NCI-H2107 treated with DMSO at 0.1 percent for 48 hours (cell line): ENCODE results near the gene PPFIBP1.
"Not testable (repeated sequence)": the region's sequence is repeated elsewhere in the genome, so short reads cannot be mapped to it uniquely, and the experiment has no call there.

ENCODE experiments used
- DNase-seq: peaks from one replicate; lab custom pipeline; 2025; ENCODE audit not compliant: unreplicated experiment; lab: John Stamatoyannopoulos, UW

Gene PPFIBP1

DNA sequence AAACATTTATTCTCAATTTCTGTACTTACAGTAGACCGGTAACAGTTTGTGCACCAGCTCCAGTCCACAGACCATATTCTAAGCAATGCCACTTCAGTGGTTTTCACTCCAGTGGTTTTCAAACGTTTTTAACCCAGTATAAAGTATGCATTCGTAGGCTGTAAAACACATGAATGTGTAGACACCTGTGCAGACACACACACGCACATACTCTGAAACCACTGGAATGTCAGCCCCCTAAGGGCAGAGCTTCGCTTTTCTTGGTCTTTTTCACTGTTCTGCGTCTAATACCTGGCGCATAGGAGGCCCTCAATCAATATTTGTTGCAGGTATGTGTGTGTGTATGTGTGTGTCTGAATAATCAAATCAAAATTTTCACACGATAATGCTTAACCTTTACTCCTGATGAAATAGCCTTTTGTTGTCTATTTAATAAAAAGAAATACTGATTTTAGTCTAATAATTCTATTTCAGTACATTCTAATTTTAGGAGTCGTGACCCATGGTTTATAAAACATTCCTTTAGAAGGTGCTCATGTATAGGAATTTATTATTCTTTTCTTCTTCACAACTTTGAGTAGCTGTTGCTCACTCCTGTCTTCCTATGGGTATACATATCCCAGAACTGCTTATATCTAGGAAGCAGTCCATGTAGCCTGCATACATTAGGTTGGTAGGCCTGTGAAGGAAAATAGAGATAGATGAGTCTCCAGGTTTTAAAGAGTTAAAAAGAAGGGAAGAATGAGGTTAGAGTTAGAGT, 98.6 kb downstream of the PPFIBP1 start:
- peak; percentile 7 for DNase-seq

DNA sequence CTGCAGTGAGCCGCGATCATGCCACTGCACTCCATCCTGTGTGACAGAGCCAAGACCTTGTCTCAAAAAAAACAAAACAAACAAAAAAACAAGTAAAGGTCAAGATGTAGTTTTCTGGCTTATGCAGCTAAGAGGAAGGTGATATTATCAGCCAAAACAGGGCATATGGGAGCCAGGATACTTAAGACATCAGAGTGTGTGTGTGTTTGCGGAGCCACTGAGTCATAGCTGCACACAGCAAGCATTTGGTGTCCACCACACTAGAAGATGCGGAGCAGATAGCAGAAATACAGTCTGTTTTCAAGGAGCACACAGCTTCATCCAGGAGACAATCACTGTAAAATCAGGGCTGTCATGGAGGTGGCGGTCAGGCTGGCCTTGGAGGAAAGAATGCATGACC, 99.6 kb downstream of the PPFIBP1 start:
- no peak for DNase-seq

DNA sequence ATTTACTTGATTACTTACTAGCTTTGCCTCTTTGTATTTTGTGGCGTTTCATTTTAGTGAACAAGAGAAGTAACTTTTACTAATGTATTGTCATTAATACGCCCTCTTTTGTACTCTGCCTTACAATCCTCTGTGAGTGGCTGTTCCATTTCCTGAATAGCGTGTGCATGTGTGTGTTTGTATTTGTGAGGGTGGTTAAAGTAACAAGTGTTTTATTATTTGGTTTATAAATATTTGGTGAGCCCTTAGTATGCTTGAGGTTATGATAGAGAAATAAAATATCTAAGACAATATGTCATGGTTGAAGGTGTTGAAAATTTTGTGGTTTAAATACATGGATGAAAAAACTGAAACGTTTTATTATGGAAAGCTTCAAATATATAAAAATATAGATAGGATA, 100.6 kb downstream of the PPFIBP1 start:
- DNase-seq, result no peak

DNA sequence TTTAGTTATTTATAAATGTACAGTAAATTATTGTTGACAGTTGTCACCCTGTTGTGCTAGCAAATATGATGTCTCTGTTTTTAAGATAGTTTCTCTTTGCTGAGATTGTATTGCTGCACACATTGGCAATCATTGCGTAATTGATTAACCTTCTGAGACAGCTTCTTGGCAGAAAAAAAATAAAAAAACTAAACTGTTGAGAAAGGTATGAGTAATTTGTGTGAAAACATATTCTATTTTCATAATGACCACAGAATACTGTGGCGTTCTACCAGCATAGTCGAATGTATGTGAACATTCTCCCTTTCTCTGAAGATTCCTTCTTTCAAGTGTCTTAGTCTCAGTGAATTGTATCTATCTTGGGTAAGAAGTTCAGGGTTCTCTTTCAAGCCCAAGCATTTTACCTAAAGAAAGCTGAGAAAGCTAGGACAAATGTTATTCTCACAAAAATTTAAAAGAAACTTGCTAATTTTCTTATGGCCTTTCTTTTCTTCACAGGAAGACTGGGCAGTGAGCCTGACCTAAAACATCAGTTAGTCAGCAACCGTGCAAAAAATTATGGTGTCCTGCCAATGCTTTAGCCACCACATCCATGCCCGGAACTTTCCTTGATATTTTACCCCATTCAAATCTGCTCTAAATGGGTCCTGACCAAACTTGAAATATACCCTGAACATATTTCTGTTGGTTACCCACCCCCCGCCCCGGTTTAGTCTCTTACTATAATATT, 103.3 kb downstream of the PPFIBP1 start:
- no peak for DNase-seq

DNA sequence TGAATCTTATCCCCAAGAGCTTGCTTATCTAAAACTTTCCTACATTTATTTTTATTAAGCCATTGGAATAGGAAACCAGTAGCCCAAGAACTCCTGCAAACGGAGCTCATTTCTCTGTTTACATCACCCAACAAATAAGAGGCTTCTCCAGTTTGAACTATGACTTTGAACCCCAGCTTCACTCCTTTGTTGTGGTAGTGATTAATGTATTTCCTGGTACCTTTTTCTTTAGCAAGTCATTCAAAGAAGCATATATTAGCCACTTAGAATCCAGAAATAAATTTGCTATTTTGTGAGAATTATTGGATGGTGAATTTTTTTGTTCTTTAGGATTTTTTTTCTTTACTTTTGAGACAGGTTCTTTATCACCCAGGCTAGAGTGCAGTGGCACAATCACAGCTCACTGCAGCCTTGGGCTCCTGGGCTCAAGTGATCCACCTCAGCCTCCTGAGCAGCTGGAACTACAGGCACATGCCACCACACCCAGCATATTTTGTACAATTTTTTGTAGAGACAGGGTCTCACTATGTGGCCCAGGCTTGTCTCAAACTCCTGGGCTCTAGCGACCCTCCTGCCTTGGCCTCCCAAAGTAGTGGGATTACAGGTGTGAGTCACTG, 104.0 kb downstream of the PPFIBP1 start:
- not testable (repeated sequence) for DNase-seq

DNA sequence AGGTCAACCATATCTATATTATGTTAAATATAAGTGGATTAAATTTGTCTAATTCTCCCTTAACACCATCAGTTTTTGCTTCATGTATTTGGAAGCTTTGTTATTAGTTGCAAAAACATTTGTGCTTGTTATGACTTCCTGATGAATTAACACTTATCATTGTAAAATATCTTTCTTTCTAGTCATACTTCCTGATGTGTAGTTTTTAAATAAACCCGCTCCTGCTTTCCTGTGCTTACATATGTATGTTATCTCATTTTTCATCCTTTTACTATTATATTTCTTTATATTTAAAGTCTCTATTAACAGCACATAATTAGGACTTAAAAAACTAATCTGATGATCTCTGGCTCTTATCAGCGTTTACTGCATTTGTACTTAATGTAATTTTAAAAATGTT, 106.2 kb downstream of the PPFIBP1 start:
- DNase-seq, result not testable (repeated sequence)

DNA sequence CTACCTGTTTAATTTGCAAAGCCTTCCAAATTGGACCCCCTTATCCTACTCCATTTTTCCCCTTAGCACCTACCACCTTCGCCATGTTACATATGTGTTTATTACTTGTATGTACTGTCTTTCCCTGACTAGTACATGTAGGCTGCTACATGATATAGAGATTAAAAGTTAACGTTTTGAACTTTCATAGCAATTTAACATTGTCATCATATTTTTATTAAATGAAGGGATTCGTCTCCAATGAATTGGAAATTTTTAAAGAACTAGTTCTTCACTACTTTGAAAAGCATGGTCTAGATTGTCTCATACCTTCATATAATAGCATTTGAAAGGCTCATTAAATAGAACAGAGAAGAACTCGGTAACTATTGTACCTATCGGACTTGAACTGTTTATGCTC, 107.4 kb downstream of the PPFIBP1 start:
- DNase-seq, result no peak

DNA sequence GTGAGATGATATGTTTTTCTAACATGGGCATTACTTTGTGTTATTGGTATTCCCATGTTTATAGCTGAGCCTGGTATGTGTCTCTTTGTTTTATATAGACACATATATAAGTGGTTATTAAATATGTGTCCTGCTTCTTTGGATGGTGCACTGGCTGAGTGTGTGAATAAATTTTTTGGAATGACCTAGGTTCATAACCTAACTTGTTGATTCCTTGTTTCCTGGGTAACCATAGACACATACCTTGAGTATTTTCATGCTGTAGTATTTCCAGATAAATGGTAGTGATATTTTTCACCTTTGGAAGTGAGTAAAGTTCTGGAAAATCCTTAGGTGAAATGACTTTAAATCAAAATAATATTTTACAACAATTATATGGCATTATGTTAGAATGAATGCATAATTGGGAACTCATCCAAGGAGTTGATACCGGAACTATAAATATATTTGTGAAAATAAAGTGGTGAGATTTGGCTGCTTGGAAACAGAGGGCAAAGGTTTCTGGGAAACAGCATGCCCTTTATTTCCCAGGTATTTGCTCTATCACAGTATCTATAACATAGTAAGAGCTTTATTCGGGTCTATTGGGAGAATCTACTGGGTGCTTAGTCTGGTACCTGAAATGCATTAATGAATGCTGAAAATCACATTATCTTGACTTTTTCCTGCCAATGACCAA, 107.9 kb downstream of the PPFIBP1 start:
- no peak for DNase-seq

DNA sequence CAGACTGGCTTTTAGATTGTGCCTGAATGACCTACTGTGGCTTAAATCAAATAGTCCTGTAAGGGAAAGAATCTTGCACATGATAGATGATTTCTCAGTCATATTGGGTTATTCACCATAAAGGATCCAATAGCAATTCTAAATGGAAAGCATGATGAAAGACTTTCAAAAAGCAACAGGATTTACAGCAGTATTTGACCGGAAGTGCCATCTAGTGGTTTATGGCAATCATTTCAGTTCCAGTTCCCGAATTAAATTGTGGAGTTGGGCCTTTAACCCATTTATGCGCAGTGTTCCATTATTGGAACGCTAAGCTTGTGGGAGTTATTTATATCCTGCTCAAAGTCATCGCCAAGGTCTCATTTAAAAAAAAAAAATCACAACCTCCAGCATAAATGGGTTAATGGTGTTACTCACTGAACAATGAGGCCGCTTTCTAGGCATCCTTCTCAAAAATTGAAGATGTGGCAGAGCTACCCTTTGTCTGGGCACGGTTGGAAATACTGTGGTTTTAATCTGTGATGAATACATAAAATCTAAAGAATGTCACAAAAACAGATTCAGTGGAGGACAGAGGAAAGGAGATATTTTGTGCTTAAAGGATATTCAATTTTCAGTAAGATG, 111.5 kb downstream of the PPFIBP1 start:
- peak; percentile 31 for DNase-seq

DNA sequence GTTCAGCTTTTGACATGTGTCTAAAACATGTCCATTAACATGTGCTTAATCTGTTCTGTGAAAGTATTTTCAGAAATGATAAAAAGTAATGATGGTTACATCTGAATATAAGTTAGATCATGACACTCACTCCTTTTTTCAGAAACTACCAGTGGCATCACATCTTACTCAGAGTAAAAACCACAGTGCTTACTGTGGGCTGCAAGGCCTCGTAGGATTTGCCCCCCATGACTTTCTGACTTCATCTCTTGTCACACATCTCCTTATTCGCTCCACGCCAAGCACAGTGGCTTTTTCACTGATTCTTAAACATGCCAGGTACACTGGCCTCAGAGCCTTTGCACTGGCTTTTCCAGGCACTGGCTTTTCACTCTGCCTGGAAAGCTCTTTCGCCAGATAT, 112.6 kb downstream of the PPFIBP1 start:
- not testable (repeated sequence) for DNase-seq

DNA sequence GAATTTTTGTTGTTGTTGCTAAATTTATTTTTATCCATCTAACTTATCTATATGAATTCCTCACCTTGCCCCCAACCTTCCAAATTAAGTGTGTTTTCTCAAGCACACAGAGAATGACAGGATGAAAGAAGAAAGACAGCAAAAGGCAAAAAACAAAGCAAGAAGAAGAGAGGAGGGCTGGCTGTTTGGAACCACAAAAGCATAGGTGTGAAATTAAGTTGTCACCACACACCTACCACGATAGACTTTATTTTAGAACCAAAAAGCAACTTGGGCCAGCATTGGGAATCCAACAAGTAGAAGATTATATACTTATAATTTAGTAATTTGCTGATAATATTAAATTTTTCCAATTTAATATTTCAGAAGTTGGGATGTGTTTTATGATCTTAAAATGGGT, 113.5 kb downstream of the PPFIBP1 start:
- no peak for DNase-seq

DNA sequence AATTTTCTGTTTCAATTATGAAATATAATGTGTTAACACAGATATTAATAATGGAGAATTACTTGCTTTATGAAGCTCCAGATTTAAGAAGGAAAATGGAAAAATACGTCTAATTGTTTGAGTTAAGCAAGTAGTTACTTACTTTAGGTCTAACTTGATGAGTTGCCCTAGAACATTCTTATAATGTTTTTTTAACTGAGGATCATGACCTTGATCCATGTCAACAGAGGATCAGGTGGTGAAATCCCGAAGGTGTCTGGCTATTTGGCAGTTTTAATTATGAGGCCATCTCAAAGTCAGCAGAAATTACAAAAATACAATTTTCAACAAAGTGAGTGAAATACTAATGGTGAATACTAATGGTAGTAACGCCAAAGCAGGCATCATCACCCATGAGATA, 115.3 kb downstream of the PPFIBP1 start:
- DNase-seq, result no peak

DNA sequence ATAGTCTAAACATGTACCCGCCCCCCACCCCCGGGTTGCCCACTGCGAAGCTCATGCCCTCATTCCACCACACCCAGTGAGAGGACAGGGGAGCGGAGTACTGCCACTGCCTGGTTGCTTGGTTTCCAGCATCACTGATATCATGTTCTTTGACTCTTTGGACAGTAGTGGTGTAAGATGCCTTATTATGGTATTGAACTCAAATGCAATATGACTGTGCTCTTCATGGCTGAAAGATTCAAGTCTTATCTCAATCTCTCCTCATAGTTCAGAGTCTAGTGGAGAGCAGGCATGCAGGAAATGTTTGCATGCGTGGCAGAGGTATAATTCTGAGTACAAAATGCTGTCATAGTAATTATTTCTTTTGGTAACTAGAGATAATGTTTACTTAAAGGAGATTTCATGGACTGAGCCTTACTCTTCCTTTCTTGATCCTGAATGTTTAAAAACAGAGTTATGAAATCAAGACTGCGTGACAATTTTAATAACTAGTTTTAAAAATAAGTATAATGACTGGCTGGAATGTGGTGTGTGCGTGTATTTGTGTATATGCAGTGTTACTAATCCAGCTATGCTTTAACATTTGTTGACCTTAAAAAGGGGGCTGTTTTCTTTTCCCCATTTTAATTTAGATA, 116.7 kb downstream of the PPFIBP1 start:
- DNase-seq, result not testable (repeated sequence)

DNA sequence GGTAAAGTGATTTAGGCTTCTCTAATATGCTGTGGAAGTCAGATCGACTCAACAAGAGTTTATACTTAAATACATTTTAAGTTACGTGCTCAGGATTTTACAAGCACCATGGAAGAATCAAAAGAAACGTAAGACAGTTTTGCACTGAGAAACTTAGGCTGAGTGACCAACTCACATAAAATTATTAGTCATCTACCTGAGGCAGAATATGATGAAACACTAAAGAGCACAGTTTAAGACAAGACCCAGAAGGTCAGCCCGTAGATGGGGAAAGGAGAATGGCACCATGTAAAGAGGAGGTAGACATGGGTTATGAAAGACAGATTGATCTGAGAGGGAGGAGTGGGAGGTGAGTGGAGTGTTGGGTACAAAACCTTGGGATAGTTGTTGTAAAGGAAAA, 118.4 kb downstream of the PPFIBP1 start:
- not testable (repeated sequence) for DNase-seq

DNA sequence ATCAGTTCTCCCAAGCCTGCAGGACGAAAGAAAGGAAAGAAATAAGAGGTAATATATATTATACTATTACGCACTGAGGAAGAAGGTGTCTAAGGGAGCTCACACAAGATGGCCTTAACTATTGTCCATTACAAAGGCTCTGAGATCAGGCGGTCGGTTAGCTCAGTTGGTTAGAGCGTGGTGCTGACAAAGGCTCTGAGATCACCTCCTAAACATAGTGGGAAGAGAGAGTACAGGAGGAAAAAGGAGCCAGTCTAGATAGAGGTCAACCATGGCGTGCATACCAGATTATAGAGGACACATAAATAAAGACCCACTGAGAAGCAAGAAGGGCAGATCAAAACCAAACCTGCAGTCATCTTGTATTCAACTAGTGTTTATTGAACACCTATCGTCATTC, 118.9 kb downstream of the PPFIBP1 start:
- not testable (repeated sequence) for DNase-seq

DNA sequence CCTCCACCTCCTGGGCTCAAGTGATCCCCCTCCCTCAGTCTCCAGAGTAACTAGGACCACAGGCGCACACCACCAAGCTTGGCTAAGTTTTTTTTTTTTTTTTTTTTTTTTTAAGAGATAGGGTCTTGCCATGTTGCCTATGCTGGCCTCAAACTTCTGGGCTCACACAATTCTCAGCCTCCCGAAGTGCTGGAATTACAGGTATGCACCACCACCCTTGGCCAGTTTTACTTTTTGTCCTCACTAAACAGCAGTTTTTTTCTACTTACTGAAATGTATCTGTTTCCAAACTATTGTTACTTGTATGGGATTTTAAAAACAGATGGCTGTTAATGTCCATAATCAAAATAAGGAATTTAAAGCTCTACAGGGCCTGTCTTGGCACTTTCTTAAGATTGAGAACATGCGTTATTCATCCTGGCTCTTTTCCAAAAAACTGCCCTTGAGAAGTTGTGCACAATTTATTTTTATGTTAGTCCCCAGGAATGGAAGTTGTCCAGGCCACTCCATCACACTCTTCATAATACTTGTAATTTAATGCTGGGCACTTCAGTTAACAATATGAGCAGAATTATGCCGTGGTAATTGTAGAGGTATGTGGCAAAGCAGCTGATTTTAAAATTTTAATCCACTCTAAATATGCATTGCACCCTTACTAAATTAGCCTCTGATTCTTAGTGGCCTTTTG, 120.3 kb downstream of the PPFIBP1 start:
- peak; percentile 61 for DNase-seq

DNA sequence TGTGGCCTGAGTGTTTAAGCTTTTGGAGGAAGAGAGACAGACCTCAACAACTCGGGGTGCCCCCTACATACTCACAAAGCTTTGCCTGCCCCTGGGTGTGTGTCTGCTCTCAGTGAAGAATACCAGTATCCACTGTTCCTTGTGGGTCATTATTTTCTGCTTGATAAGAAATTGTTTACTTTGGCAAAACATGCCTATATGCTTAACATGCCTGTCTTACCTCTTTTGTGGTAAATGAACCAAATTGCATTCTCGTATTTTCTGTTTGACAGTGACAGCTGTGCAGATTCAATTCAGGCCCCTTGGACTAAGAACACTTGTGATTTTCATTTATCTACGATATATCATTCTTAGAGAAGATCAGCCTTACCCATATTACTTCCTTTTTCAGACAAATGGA, 121.7 kb downstream of the PPFIBP1 start:
- DNase-seq, result no peak

DNA sequence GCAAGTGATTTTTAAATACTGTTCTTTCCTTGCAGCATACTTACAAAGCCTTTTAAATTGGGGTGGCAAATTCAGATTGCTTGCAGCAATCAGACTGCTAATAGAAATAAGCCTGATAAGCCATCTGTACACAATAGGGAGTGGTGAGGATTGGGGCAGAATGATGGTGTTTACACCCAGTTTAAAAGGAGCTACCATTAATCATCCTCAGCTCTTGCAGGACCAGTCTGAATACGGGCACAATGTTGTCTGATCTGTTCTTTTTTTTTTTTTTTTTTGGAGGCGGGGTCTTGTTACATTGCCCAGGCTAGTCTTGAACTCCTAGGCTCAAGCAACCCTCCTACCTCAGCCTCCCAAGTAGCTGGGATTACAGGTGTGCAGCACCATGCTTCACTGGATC, 122.1 kb downstream of the PPFIBP1 start:
- DNase-seq, result no peak

DNA sequence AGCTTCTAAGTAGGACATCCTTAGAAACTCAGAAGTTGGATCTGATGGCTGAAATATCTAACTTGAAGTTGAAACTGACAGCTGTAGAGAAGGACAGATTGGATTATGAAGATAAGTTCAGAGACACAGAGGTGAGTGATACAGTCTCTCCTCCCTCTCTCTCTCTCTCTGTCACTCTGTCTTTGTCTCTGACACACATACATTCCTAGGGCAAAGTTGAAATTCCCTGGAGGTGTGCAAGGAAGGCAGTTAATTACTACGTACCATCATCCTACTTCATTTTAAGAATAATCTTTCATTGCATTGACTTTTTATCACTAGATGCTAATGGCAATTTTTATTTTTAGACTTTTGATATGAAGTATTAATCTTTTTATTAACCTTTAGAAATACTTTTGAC, 126.0 kb downstream of the PPFIBP1 start:
- DNase-seq, result no peak

DNA sequence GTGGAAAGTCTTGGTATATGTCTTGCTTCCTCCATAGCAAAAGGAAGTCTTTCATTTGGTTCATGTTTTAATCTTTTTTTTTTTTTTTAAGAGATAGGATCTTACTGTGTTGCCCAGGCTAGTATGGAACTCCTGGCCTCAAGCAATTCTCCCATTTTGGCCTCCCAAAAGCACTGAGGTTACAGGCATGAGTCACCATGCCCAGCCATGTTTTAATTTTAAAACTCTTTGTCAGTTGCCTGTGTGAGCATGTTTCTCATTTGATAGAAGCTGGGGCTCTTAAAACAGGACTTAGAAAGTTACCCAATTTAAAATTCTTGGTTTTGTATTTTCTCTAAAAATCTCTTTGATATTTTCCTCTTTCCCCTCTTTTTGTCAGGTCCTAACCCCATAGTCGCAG, 127.2 kb downstream of the PPFIBP1 start:
- no peak for DNase-seq
